Pons (tissue), 1 donor: ENCODE data around the gene CAPNS1.
A peak's percentile ranks its signal among the peaks of the same experiment; 100 is the strongest.
"Not testable (repeated sequence)": the region's sequence is repeated elsewhere in the genome, so short reads cannot be mapped to it uniquely, and the experiment has no call there.

Experiments used
- DNase-seq: peaks from one replicate; pipeline ENCODE4 v3.0.0-alpha.2; 2016; ENCODE audit warnings: low spot score

Gene CAPNS1

GRCh38 chr19:36114721-36115452 lies 25.0 kb upstream of the CAPNS1 start, which contains the start of gene POLR2I:
POLR2I (minus strand) TSS chr19:36114875; CDS start chr19:36114856, 19 bp downstream.
- peak; percentile 100 for DNase-seq

- DNase-seq: no peak
Measured at GRCh38 chr19:36115453-36116343, 24.2 kb upstream of the CAPNS1 start, which contains the start of gene TBCB. TBCB (plus strand) TSS chr19:36115468; CDS start chr19:36115561, 93 bp downstream.

GRCh38 chr19:36116344-36116637 lies 23.6 kb upstream of the CAPNS1 start:
- no peak for DNase-seq

- DNase-seq: no peak
Measured at GRCh38 chr19:36120092-36120983, 19.5 kb upstream of the CAPNS1 start.

GRCh38 chr19:36120984-36121358 lies 18.9 kb upstream of the CAPNS1 start:
- no peak for DNase-seq

GRCh38 chr19:36121486-36122124 lies 18.3 kb upstream of the CAPNS1 start:
- DNase-seq: no peak

- no peak for DNase-seq
Measured at GRCh38 chr19:36125557-36125956, 14.3 kb upstream of the CAPNS1 start.

GRCh38 chr19:36128392-36128736 lies 11.5 kb upstream of the CAPNS1 start:
- DNase-seq: no peak

- DNase-seq: not testable (repeated sequence)
Measured at GRCh38 chr19:36131221-36131620, 8.6 kb upstream of the CAPNS1 start.

GRCh38 chr19:36134867-36135266 lies 5.0 kb upstream of the CAPNS1 start:
- DNase-seq: not testable (repeated sequence)

- DNase-seq: no peak
Measured at GRCh38 chr19:36136964-36137686, 2.7 kb upstream of the CAPNS1 start.

- no peak for DNase-seq
Measured at GRCh38 chr19:36139120-36139472, 770 bp upstream of the CAPNS1 start.

GRCh38 chr19:36140304-36141038 lies 605 bp downstream of the CAPNS1 start:
- DNase-seq: no peak

GRCh38 chr19:36141039-36141927 lies 1.4 kb downstream of the CAPNS1 start:
- peak; percentile 69 for DNase-seq

GRCh38 chr19:36142046-36142445 lies 2.2 kb downstream of the CAPNS1 start:
- DNase-seq: no peak

- no peak for DNase-seq
Measured at GRCh38 chr19:36142496-36142895, 2.6 kb downstream of the CAPNS1 start.

GRCh38 chr19:36144624-36145023 lies 4.8 kb downstream of the CAPNS1 start:
- DNase-seq: no peak

- DNase-seq: no peak
Measured at GRCh38 chr19:36149673-36150406, 10.0 kb downstream of the CAPNS1 start.

- DNase-seq: no peak
Measured at GRCh38 chr19:36150586-36150985, 10.7 kb downstream of the CAPNS1 start.
